HG03097 (cell line): ENCODE data around the gene MTFP1.

Experiments
- ATAC-seq: cut with Tn5 transposase; IDR thresholded peaks from one replicate; pipeline ENCODE4 v1.9.1; 2021; ENCODE audit not compliant: unreplicated experiment, low FRiP score

The MTFP1 gene

DNA sequence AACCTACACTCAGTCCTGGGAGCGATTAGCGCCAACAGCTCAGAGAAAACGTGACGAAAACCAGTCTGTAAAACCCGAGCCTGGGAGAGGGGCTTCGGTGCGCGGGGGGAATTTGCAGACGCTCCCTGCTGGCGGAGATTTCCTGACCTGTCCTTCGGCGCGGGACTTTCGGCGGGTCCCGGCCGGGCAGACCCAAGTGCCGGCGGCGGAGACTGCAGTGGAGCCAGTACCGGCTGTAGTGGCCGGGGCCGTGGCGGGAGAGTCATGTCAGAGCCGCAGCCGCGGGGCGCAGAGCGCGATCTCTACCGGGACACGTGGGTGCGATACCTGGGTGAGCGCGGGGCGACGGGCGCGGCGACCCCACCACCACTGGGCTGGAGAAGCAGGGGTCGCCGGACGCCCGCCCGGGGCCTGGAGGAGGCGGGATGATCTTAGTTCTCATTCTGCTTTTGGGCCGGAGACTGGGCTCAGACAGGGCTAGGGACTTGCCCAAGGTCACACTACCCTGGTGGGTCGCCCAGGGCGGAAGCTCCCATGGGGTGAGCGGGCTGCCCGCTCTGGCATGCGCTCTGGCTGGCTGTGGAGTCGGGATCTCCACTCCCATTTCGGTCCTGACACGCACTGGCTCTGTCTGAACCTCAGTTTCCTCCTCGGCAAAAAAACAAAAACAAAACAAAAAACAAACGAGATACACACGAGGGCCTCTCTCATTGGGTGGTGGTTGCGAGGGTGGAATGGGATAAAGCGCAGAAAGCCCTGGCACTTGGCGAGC is at the start of gene MTFP1:
TSS of gene MTFP1 (plus strand) at position 153 of the 772 bp plus-strand sequence. CDS start at position 265, 112 bp downstream.
- no peak for ATAC-seq

GRCh38 chr22:30380011-30380410 is 45.6 kb upstream of the MTFP1 start:
- no peak for ATAC-seq

- no peak for ATAC-seq
Measured at GRCh38 chr22:30381264-30381663, 44.3 kb upstream of the MTFP1 start.

DNA sequence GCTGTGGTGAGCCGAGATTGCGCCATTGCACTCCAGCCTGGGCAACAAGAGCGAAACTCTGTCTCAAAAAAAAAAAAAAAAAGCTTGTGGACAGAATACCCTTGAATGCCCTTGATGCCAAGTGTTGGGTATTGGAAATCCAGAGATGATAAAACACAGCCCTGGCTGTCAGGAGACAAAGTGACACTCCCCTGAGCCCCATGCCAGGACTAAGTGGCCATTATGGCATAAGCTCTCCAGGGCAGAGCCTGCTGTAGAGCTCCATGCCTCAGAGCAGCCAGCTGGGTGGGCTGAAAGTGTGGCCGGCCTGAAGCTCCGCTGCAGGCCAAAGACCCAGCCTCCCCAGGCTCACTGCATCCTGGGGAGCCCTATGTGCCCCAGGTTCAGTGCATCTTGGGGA is 43.2 kb upstream of the MTFP1 start:
- ATAC-seq: no peak

GRCh38 chr22:30383061-30383460 is 42.5 kb upstream of the MTFP1 start:
- ATAC-seq: no peak

- no peak for ATAC-seq
Measured at GRCh38 chr22:30385942-30386341, 39.6 kb upstream of the MTFP1 start.

DNA sequence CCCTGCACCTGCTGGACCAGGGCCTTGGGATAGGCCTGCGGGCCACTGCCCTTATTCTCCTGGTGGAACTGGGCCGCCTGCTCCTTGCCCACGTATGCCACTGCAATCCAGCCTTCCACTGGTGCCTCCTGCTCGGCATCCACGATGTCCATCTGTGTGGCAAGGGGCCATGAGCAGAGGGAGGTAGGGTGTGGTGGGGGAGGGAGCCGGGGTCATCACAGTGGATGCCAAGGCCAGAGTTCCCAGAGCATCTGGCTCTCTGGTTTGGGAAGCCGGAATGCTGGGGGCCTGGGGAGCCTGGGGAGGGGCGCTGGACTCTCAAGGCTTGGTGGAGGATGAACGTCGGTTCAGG is 39.0 kb upstream of the MTFP1 start:
- no peak for ATAC-seq

GRCh38 chr22:30386960-30387827 is 38.4 kb upstream of the MTFP1 start, which contains the start of gene RNF215:
Gene RNF215, minus strand, starts transcription at chr22:30387411. Its CDS starts 98 bp downstream, at chr22:30387313.
- peak; percentile 71 for ATAC-seq

- ATAC-seq: no peak
Measured at GRCh38 chr22:30390974-30391691, 34.4 kb upstream of the MTFP1 start.

DNA sequence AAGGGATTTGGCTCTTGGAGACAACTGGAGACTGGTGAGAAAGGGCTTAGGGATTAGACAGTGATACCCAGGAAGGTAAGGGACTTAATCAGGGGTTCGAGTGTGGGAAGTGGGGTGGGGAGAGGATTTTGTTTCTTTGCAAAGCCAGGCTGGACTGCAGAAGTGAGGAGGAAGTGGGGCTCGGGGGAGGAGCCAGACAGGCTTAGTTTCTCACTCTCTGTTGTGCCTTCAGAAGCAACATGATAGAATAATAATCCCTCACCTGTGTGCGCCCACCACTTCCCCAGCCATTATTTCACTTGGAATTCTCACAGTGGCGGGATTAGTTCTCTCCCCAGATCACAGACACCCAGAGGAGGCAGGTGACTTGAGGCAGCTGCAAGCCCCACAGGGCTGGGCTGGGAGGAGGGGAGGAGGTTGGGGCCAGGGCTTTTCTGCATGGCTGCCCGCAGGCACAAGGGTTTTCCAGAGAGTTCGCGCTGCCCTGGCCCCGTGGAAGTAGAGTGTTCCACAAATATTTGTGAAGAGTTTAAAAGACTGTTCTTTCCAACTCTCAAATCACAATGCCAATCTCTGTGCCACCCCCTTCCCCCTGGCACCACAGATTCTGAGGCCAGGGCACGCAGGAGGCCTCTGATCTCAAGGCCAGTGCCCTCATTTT is 32.8 kb upstream of the MTFP1 start:
- no peak for ATAC-seq

GRCh38 chr22:30393322-30393680 is 32.3 kb upstream of the MTFP1 start:
- no peak for ATAC-seq

DNA sequence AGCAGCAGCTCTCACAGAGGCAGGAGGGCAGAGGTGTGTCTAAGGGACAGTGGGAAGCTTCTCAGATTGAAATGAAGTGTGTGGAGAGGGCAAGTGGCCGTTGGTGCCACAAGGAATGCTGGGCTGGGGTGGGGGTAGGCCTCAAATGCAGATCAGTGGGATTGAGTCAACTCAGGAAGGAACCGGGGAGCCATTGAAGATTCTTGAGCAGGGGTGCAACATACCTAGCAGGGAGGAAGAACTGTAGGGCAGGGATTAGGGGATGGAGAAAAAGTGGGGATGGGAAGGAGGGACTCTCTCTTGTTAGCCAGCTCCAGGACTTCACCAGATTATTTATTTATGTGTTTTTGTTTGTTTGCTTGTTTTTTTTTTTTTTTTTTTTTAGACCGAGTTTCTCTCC is 31.7 kb upstream of the MTFP1 start:
- no peak for ATAC-seq

- ATAC-seq: no peak
Measured at GRCh38 chr22:30396871-30397655, 28.5 kb upstream of the MTFP1 start, which contains the start of gene SEC14L2. Gene SEC14L2, plus strand, starts transcription at chr22:30397018. Its CDS starts 99 bp downstream, at chr22:30397117.

DNA sequence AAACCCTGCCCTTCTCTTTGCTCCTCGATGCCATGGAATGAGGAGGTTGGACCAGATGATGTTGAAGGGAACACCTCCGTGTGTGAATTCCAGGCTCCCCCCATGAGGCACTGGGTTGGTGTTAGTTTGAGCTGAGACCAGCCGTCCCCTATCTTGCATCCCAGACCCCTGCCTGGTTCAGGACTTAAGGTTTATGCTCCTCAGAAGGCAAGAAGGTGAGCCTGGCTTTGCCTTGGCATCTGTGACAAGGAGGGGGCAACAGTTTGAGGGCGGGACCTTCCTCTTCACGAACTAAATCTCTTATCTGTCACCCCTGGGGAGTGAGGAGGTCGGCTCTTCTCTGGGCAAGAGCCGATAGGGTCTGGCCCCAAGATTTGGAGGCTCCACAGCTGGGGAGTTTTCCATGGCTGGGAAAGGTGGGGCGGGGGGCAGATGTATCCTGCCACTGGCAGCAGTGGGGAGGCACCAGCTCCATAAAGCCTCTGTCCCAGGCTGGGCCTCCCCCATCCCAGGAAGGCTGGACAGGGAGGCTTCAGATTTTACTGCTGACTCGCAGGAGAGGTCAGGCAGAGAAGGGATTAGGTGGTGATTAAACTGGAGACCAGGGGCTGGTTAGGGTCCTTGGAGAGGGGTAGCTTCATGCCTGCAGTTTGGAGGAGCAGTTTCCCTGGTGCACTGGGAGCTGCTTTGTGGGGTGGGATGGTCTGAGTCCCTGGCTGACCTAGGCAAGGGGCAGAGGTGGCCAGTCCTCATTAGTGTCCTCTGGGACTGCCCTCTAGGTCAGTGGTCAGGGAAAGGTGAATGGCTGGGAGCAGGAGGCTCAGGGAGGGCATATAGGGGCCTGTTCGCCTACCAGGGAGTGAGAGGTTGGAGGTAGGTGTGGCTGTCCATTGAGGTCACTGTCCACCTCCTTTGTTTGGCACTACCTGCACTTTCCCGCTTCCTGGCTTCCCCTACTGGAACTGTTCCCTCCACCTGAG is 27.6 kb upstream of the MTFP1 start:
- no peak for ATAC-seq

- no peak for ATAC-seq
Measured at GRCh38 chr22:30398685-30399680, 26.6 kb upstream of the MTFP1 start.

DNA sequence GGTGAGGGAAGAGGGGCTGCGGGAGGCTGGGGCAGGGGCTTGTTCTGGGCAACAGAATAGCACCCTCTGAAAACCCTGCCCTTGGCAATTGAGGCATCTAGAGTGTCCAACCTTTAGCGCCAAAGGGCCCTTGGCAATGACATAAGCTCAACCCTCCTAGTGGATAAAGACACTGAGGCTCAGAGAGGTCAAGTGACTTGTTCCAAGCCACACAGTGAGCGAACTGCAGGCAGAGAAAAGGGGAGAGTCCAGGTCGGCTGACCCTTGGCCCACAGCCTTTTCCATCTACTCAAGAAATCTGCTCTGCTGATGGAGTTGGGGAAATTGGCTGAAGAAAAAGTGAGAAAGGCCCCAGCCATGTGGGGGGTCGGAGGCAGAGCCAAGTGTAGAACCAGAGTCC is 25.9 kb upstream of the MTFP1 start:
- ATAC-seq: no peak

GRCh38 chr22:30400159-30400558 is 25.4 kb upstream of the MTFP1 start:
- ATAC-seq: no peak
